HepG2 (cell line): ENCODE results near the gene TESPA1. TPM values are rescaled to one million over a fixed set of nuclear protein-coding genes. Genes with fewer than 3 reads are reported as not detected.

Experiments
- ATAC-seq: fragments of 200-7000 bp; cut with Tn5 transposase; 3 replicates; pipeline ENCODE4 v1.9.1; 2020; ENCODE audit warnings: mild to moderate bottlenecking, moderate library complexity
- BruUV-seq: library from RNA; stranded (reverse); fragments of 400-500 nt; replicated peaks from 2 replicates; lab custom pipeline; 2021; lab: Mats Ljungman, UMichigan
- CTCF ChIA-PET: fragments of 300-600 bp; formaldehyde crosslinking; extraction: SDS; loops from one replicate; lab custom pipeline; 2021; ENCODE audit warnings: low total read pairs, inconsistent platforms, low intra/inter-chr PET ratio; lab: Yijun Ruan, JAX
- POLR2A ChIA-PET: fragments of 350-600 bp; sonication (Branson Sonifier 250); formaldehyde crosslinking; loops from one replicate; lab custom pipeline; 2020; ENCODE audit warnings: antibody characterized with exemption, inconsistent platforms; lab: Yijun Ruan, JAX
- DNase-seq: peaks from one replicate; pipeline ENCODE4 v3.0.0-alpha.2; 2015; ENCODE audit warnings: low spot score
- FAIRE-seq: peaks from 3 replicates; lab custom pipeline; 2011; peaks lifted over from hg19 to GRCh38; lab: Jason Lieb, UNC
- H2AFZ ChIP-seq: one replicate; pipeline ENCODE4 v1.6.1; 2011; ENCODE audit warnings: low read length, inconsistent platforms
- H3K27ac ChIP-seq: fragments of 300-600 bp; 3 replicates; pipeline ENCODE4 v1.8.0; 2011; ENCODE audit warnings: mixed run types, mild to moderate bottlenecking, mixed read lengths, low read length, inconsistent platforms; ENCODE audit not compliant: insufficient read depth; ENCODE audit errors: extremely low read length
- H3K27me3 ChIP-seq, 2 experiments: fragments of 200-600 bp in 1 of 2; 2 replicates in 1 of 2; 3 replicates in 1 of 2; pipeline versions ENCODE4 v1.6.0 to v1.8.0; 2011; ENCODE audit warnings: low read length in 2 of 2, mild to moderate bottlenecking in 2 of 2, moderate library complexity in 2 of 2, inconsistent platforms in 1 of 2; ENCODE audit not compliant: insufficient read depth in 2 of 2, control insufficient read depth in 1 of 2
- H3K36me3 ChIP-seq, 2 experiments: fragments of 200-600 bp in 1 of 2; replicated peaks in 1 of 2; 2 replicates in 1 of 2; 3 replicates in 1 of 2; pipeline versions ENCODE4 v1.5.1 to v1.8.0; 2011; ENCODE audit warnings: low read length in 2 of 2, inconsistent platforms in 1 of 2; ENCODE audit not compliant: insufficient read depth in 2 of 2, control insufficient read depth in 1 of 2
- H3K4me1 ChIP-seq: 2 replicates; pipeline ENCODE4 v1.5.1; 2012; ENCODE audit warnings: low read length, inconsistent platforms; ENCODE audit not compliant: insufficient read depth
- H3K4me2 ChIP-seq: 2 replicates; pipeline ENCODE4 v1.6.0; 2011; ENCODE audit warnings: low read depth, low read length, inconsistent platforms
- H3K4me3 ChIP-seq, 3 experiments: fragments of 200-600 bp in 1 of 3; sonication (generic), shearing (Covaris generic) in 1 of 3; replicated peaks in 1 of 3; 2 replicates each; pipeline ENCODE4 v1.5.1; 2011 to 2016; ENCODE audit warnings: low read length in 3 of 3, inconsistent platforms in 2 of 3, low read depth in 2 of 3, mild to moderate bottlenecking in 2 of 3, control low read depth in 1 of 3, mixed read lengths in 1 of 3; ENCODE audit not compliant: insufficient read depth in 1 of 3
- H3K79me2 ChIP-seq: one replicate; pipeline ENCODE4 v1.6.1; 2011; ENCODE audit warnings: low read length, inconsistent platforms; ENCODE audit not compliant: insufficient read depth
- H3K9ac ChIP-seq: 2 replicates; pipeline ENCODE4 v1.6.0; 2011; ENCODE audit warnings: mild to moderate bottlenecking, low read depth, low read length, inconsistent platforms; ENCODE audit not compliant: insufficient read depth
- H3K9me3 ChIP-seq: 2 replicates; pipeline ENCODE4 v1.5.1; 2012; ENCODE audit warnings: mild to moderate bottlenecking, low read length
- H4K20me1 ChIP-seq: 2 replicates; pipeline ENCODE4 v1.6.0; 2011; ENCODE audit warnings: inconsistent platforms, mild to moderate bottlenecking, low read length, moderate library complexity; ENCODE audit not compliant: insufficient read depth
- CREB1 ChIP-seq, 2 experiments: fragments of 450-650 bp in 1 of 2; IDR thresholded peaks; 2 replicates each; pipeline ENCODE4 v1.6.1; 2016 to 2017; ENCODE audit warnings: control low read depth in 1 of 2, mild to moderate bottlenecking in 1 of 2, missing compliant biosample characterization in 1 of 2, missing genetic modification characterization in 1 of 2
- DMAP1 ChIP-seq: IDR thresholded peaks from 2 replicates; pipeline ENCODE4 v1.6.1; 2016
- GFI1 ChIP-seq: sonication (generic); formaldehyde crosslinking; IDR thresholded peaks from 2 replicates; pipeline ENCODE4 v1.5.0; 2020; ENCODE audit warnings: missing genetic modification reagents, mild to moderate bottlenecking, borderline replicate concordance
- JARID2 ChIP-seq: sonication (generic); formaldehyde crosslinking; IDR thresholded peaks from 2 replicates; pipeline ENCODE4 v1.8.1; 2023; ENCODE audit warnings: missing genetic modification reagents, inconsistent platforms; ENCODE audit not compliant: insufficient replicate concordance
- MED1 ChIP-seq: sonication (generic); formaldehyde crosslinking; IDR thresholded peaks from 2 replicates; pipeline ENCODE4 v1.4.0; 2020; ENCODE audit warnings: missing genetic modification reagents
- SALL2 ChIP-seq: sonication (generic); formaldehyde crosslinking; IDR thresholded peaks from 2 replicates; pipeline ENCODE4 v1.8.1; 2023; ENCODE audit warnings: mild to moderate bottlenecking, missing genetic modification reagents, inconsistent platforms
- ZBED4 ChIP-seq: sonication (generic); formaldehyde crosslinking; IDR thresholded peaks from 2 replicates; pipeline ENCODE4 v1.4.0; 2020; ENCODE audit warnings: missing genetic modification reagents, borderline replicate concordance
- ZBTB14 ChIP-seq: sonication (generic); formaldehyde crosslinking; IDR thresholded peaks from 2 replicates; pipeline ENCODE4 v1.4.0; 2020; ENCODE audit warnings: missing genetic modification reagents
- ZBTB42 ChIP-seq: sonication (generic); formaldehyde crosslinking; IDR thresholded peaks from 2 replicates; pipeline ENCODE4 v1.5.0; 2020; ENCODE audit warnings: mild to moderate bottlenecking, missing genetic modification reagents
- ZBTB43 ChIP-seq: sonication (generic); formaldehyde crosslinking; conservative IDR thresholded peaks from 2 replicates; pipeline ENCODE4 v1.4.0; 2020; ENCODE audit warnings: missing genetic modification reagents
- ZFP62 ChIP-seq: sonication (generic); formaldehyde crosslinking; IDR thresholded peaks from 2 replicates; pipeline ENCODE4 v1.4.0; 2020; ENCODE audit warnings: missing genetic modification reagents
- ZKSCAN5 ChIP-seq: sonication (generic); formaldehyde crosslinking; IDR thresholded peaks from 2 replicates; pipeline ENCODE4 v1.5.1; 2020; ENCODE audit warnings: mild to moderate bottlenecking, missing genetic modification reagents
- ZNF501 ChIP-seq: sonication (generic); formaldehyde crosslinking; IDR thresholded peaks from 2 replicates; pipeline ENCODE4 v1.5.1; 2020; ENCODE audit warnings: mild to moderate bottlenecking, moderate library complexity, missing genetic modification reagents
- ZNF510 ChIP-seq: sonication (generic); formaldehyde crosslinking; IDR thresholded peaks from 2 replicates; pipeline ENCODE4 v1.4.0; 2020; ENCODE audit warnings: low read depth, mild to moderate bottlenecking, missing genetic modification reagents
- ZNF564 ChIP-seq: sonication (generic); formaldehyde crosslinking; IDR thresholded peaks from 2 replicates; pipeline ENCODE4 v1.8.1; 2023; ENCODE audit warnings: mild to moderate bottlenecking, missing genetic modification reagents
- WGBS: methylation state at CpG from one replicate; pipeline ENCODE4 v1.1.6; 2017; ENCODE audit warnings: low lambda C conversion rate; 5-methylcytosine and 5-hydroxymethylcytosine counted together
- in situ Hi-C: cut with HindIII; loops from 2 replicates; pipeline ENCODE4 v1.10.0; 2017; ENCODE audit warnings: low pct_unique_long_range_greater_than_20kb; ENCODE audit not compliant: extremely low pct_ligation_motif_present
- intact Hi-C: fragments of 100-400 bp; cut with micrococcal nuclease; formaldehyde crosslinking; loops from one replicate; pipeline ENCODE4 v1.10.0; 2022; ENCODE audit not compliant: unreplicated experiment
- polyA plus RNA-seq, 8 experiments: library from polyadenylated mRNA; depleted of rRNA in 3 of 8; stranded (reverse) in 7 of 8; unstranded in 1 of 8; fragments of >200 nt; fragmentation: Illumina TruSeq in 4 of 8; extraction: Trizol in 4 of 8; gene quantifications; 2 replicates each; pipeline versions ENCODE4 v1.2.1 to v1.2.3, GENCODE V29; 2011 to 2016; ENCODE audit warnings: low read depth in 4 of 8, missing spikeins in 1 of 8, mixed read lengths in 1 of 8; ENCODE audit not compliant: insufficient read depth in 1 of 8
- total RNA-seq, 5 experiments: library from RNA; depleted of rRNA; stranded (reverse); fragments of >200 nt; fragmentation: Illumina TruSeq; extraction: Trizol; gene quantifications; 2 replicates each; pipeline ENCODE4 v1.2.3, GENCODE V29; 2016; ENCODE audit warnings: low read depth in 1 of 5

Gene TESPA1
- total and polyA plus RNA-seq, 2 of the 13 experiments (the other 11 are each of a cell fraction or from before 2014, with no cell fraction given), result not detected

GRCh38 chr12:54997929-54998522 is 13.5 kb upstream of the TESPA1 start (continued):
- no peak for TF ChIP-seq ZBED4 (CRISPR knock-in tag)
- no peak for TF ChIP-seq MED1 (CRISPR knock-in tag)
- TF ChIP-seq ZNF510 (CRISPR knock-in tag), result no peak
- TF ChIP-seq GFI1 (CRISPR knock-in tag), result no peak

- intact Hi-C loops (no loop called here), in situ Hi-C loops (loop anchor here (10.0 kb wide), 1 partner anchor 149 kb away; no protein-coding TSS in a partner anchor)
- FAIRE-seq, result no peak
- H2AFZ ChIP-seq, result no peak overlapping the region
- ChIA-PET CTCF (interaction anchor here (4.1 kb wide), 1 partner anchor 76 kb away, joined by 64 read pairs; no protein-coding TSS in a partner anchor), POLR2A (no interaction called here)
- no peaks in the 10 kb centered on the region for H3K36me3 ChIP-seq
- no peaks in the 10 kb centered on the region for H3K4me1 ChIP-seq
- no peaks in the 10 kb centered on the region for H3K9me3 ChIP-seq
- BruUV-seq, result no TSS peak
- no peak for DNase-seq
- no peak for ATAC-seq
- H4K20me1 ChIP-seq, result no peaks in the 10 kb centered on the region
- TF ChIP-seq ZKSCAN5 (no peak), JARID2 (CRISPR knock-in tag) (no peak), DMAP1 (no peak), ZBTB14 (CRISPR knock-in tag) (no peak), ZFP62 (no peak), SALL2 (no peak), CREB1 (IDR thresholded peaks at IDR 0.05) (no peak), CREB1 (CRISPR knock-in tag; IDR thresholded peaks at IDR 0.05) (no peak), ZNF564 (no peak), ZBTB43 (CRISPR knock-in tag) (no peak), ZBTB42 (CRISPR knock-in tag) (no peak), ZNF501 (CRISPR knock-in tag) (no peak)
- no peak overlapping the region for H3K27ac ChIP-seq
- WGBS, result 3% methylated on average over 4 of the region's 5 CpGs
- H3K4me3 ChIP-seq, result no peak overlapping the region
- peaks cover 0 to 7% of the 10 kb centered on the region in 2 experiments; a peak in 1 of 5 replicates for H3K27me3 ChIP-seq
- no peak overlapping the region for H3K9ac ChIP-seq
- H3K79me2 ChIP-seq, result no peaks in the 10 kb centered on the region
- H3K4me2 ChIP-seq, result no peak overlapping the region
Observed at GRCh38 chr12:54996205-54996604, 11.6 kb upstream of the TESPA1 start.
